HG02885 (cell line): ENCODE measurements around the gene SLC35E1.
"Not testable (repeated sequence)": the region's sequence is repeated elsewhere in the genome, so short reads cannot be mapped to it uniquely, and the experiment has no call there.

ENCODE experiments used
- ATAC-seq: cut with Tn5 transposase; IDR thresholded peaks from one replicate; pipeline ENCODE4 v1.9.1; 2021; ENCODE audit warnings: mild to moderate bottlenecking; ENCODE audit not compliant: unreplicated experiment, poor library complexity

SLC35E1 gene

DNA sequence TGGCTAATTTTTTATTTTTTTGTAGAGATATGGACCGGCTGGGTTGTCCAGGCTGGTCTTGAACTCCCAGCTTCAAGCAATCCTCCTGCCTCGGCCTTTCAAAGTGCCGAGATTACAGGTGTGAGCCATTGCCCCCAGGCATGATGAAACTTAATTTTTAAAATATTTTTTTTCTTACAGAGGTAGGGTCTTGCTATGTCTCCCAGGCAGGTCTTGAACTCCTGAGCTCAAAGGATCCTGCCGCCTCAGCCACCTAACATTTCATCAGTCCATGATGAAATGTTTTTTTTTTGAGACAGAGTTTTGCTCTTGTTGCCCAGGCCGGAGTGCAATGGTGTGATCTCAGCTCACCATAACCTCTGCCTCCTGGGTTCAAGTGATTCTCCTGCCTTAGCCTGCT is 63.7 kb downstream of the SLC35E1 start:
- no peak for ATAC-seq

DNA sequence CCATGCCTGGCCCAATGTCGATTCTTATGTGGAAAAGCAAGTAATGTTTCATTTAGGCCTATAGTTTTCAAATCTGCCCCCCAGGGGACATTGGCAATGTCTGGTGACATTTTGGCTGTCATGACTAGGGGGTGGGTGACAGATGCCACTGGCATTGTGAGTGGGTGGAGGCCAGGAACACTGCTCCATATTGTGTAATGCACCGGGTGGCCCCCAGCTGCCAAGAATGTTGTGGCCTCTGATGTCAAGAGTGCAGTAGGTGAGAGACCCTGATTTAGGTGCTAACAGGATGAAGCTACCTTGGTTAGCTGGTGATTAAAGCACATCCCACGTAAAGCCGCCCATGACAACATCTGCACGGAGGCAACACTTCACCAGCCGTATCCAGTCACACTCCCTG is 65.3 kb downstream of the SLC35E1 start:
- ATAC-seq, result no peak

DNA sequence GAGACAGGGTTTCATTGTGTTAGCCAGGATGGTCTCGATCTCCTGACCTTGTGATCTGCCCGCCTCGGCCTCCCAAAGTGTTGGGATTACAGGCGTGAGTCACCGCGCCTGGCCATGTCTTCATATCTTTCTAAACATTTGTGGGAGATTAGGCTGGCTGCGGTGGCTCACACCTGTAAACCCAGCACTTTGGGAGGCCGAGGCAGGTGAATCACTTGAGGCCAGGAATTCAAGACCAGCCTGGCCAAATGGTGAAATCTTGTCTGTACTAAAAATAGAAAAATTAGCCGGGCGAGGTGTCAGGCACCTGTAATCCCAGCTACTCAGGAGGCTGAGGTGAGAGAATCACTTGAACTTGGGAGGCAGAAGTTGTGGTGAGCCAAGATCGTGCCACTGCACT is 66.1 kb downstream of the SLC35E1 start:
- ATAC-seq, result not testable (repeated sequence)

DNA sequence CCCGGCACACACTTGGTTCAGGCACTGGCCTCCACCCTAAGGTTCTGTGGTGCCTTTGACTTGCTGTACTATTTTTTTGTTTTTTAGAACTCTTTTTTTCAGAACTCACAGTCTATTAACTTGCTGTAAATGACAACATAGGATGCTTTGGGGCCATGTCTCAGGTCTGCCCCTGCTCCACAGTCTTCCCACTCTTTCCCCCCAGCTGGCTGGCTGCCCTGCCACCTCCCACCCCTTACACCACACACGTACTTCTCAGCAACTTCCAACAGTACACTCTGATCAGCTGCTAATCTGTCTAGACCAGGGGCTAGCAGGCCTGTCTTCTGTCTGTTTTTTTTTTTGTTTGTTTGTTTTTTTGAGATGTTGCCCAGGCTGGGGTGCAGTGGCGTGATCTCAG is 67.9 kb downstream of the SLC35E1 start:
- ATAC-seq, result no peak
